ENCODE data around the gene NDUFB2.
A peak's percentile ranks its signal among the peaks of the same experiment; 100 is the strongest.

NDUFB2 gene

GRCh38 chr7:140696680-140697446 lies at the start of gene NDUFB2:
TSS of gene NDUFB2 (plus strand) at chr7:140696708. CDS start at chr7:140696745, 37 bp downstream.
- TF ChIP-seq CTCF (IDR thresholded peaks at IDR 0.05) = no peak
- Histone ChIP-seq H3K9me3 (no peaks in the 10 kb centered on the region), H3K27me3 (no peaks in the 10 kb centered on the region), H3K4me3 (ENCODE audit: low read depth in 1 of 2, low read length in 1 of 2) (peak within 1 kb of the TSS; percentile 73 to 90), H3K36me3 (no peaks in the 10 kb centered on the region), H3K27ac (peak within 1 kb of the TSS; percentile 70), H3K4me1 (ENCODE audit: control insufficient read depth in 1 of 2, insufficient read depth in 1 of 2, low read depth in 1 of 2, low read length in 1 of 2) (peaks cover 21 to 22% of the 10 kb centered on the region in 2 experiments)

- Histone ChIP-seq H3K4me3 (ENCODE audit: low read depth in 1 of 2, low read length in 1 of 2) (no peak overlapping the region), H3K27me3 (peaks cover 62% of the 10 kb centered on the region), H3K9me3 (no peaks in the 10 kb centered on the region), H3K4me1 (ENCODE audit: control insufficient read depth in 1 of 2, insufficient read depth in 1 of 2, low read depth in 1 of 2, low read length in 1 of 2) (no peaks in the 10 kb centered on the region), H3K27ac (no peak overlapping the region), H3K36me3 (no peaks in the 10 kb centered on the region)
- TF ChIP-seq CTCF (IDR thresholded peaks at IDR 0.05) = no peak
These were observed 49.4 kb upstream of the NDUFB2 start for GRCh38 chr7:140646931-140647647.

GRCh38 chr7:140649556-140650205 lies 46.8 kb upstream of the NDUFB2 start:
- Histone ChIP-seq H3K4me3 (ENCODE audit: low read depth in 1 of 2, low read length in 1 of 2) (no peak overlapping the region), H3K9me3 (no peaks in the 10 kb centered on the region), H3K4me1 (ENCODE audit: control insufficient read depth in 1 of 2, insufficient read depth in 1 of 2, low read depth in 1 of 2, low read length in 1 of 2) (peaks cover 0 to 6% of the 10 kb centered on the region in 2 experiments), H3K27ac (no peak overlapping the region), H3K36me3 (no peaks in the 10 kb centered on the region), H3K27me3 (peaks cover 36% of the 10 kb centered on the region)
- no peak for TF ChIP-seq CTCF (IDR thresholded peaks at IDR 0.05)

GRCh38 chr7:140650367-140650766 lies 46.1 kb upstream of the NDUFB2 start:
- no peaks in the 10 kb centered on the region for H3K36me3 ChIP-seq
- H3K4me1 ChIP-seq (ENCODE audit: control insufficient read depth in 1 of 2, insufficient read depth in 1 of 2, low read depth in 1 of 2, low read length in 1 of 2) = peaks cover 0 to 6% of the 10 kb centered on the region in 2 experiments
- no peaks in the 10 kb centered on the region for H3K9me3 ChIP-seq
- H3K27me3 ChIP-seq = peaks cover 30% of the 10 kb centered on the region
- no peak for TF ChIP-seq CTCF (IDR thresholded peaks at IDR 0.05)
- no peak overlapping the region for H3K4me3 ChIP-seq (ENCODE audit: low read depth in 1 of 2, low read length in 1 of 2)
- H3K27ac ChIP-seq = no peak overlapping the region

GRCh38 chr7:140653319-140654108 lies 43.0 kb upstream of the NDUFB2 start:
- Histone ChIP-seq H3K27ac (no peak overlapping the region), H3K27me3 (no peaks in the 10 kb centered on the region), H3K9me3 (no peaks in the 10 kb centered on the region), H3K36me3 (no peaks in the 10 kb centered on the region), H3K4me1 (ENCODE audit: control insufficient read depth in 1 of 2, insufficient read depth in 1 of 2, low read depth in 1 of 2, low read length in 1 of 2) (peaks cover 13 to 19% of the 10 kb centered on the region in 2 experiments), H3K4me3 (ENCODE audit: low read depth in 1 of 2, low read length in 1 of 2) (no peak overlapping the region)
- TF ChIP-seq CTCF (IDR thresholded peaks at IDR 0.05) = peak; percentile 79

All from neutrophil (primary cell).